Measurements from ENCODE around the gene ARID1A.

DNA sequence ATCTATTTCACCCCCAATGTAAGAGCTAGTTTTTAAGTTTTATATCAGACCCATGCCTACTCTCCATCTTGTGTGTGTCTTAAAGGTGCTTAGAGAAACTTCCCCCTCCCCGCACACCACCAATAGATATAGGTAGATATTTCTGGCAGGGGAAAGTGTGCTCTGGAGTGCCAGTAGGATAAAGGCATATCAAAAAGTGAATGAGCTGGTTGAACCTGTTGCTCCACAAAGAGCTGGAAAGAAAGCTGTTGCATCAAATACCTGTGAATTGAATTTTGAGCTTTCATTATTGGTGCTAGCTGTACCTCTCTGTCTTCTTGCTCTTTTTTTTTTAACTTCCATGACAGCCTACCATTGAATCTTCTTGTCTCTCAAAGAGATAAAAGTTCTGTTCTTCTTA lies 32.8 kb downstream of the ARID1A start:
- TF ChIP-seq CREB1 (IDR thresholded peaks at IDR 0.05; ENCODE audit: low read depth): no peak
- TF ChIP-seq EP300 (IDR thresholded peaks at IDR 0.05; ENCODE audit: borderline replicate concordance): no peak

Measured in Ishikawa (cell line).